Neural cell (in vitro differentiated cells): Measurements from ENCODE around the gene ATF7IP2. TPM values are rescaled to one million over a fixed set of nuclear protein-coding genes. Genes with fewer than 3 reads are reported as not detected.

ENCODE experiments used
- H2AFZ ChIP-seq: fragments of 200-600, 300-800 bp; sonication (generic), shearing (Covaris generic); 2 replicates; pipeline ENCODE4 v1.6.0; 2014; ENCODE audit warnings: low read depth, mild to moderate bottlenecking, antibody characterized with exemption, low read length, moderate library complexity
- H3F3A ChIP-seq: fragments of 200-600 bp; shearing (Covaris generic); 2 replicates; pipeline ENCODE4 v1.6.1; 2016; ENCODE audit warnings: mild to moderate bottlenecking, moderate library complexity, mixed read lengths, antibody characterized with exemption, low read length; ENCODE audit not compliant: insufficient read depth, poor library complexity, severe bottlenecking
- H3K27ac ChIP-seq: fragments of 200-600, 300-800 bp; sonication (generic), shearing (Covaris generic); 2 replicates; pipeline ENCODE4 v1.5.1; 2014; ENCODE audit warnings: mild to moderate bottlenecking, low read length, moderate library complexity
- H3K27me3 ChIP-seq: fragments of 300-800, 200-600 bp; sonication (generic), shearing (Covaris generic); 2 replicates; pipeline ENCODE4 v1.6.0; 2014; ENCODE audit warnings: mild to moderate bottlenecking, low read depth, low read length, moderate library complexity; ENCODE audit not compliant: insufficient read depth
- H3K36me3 ChIP-seq: fragments of 300-800, 200-600 bp; sonication (generic), shearing (Covaris generic); 2 replicates; pipeline ENCODE4 v1.5.1; 2014; ENCODE audit warnings: mild to moderate bottlenecking, antibody characterized with exemption, low read length, moderate library complexity; ENCODE audit not compliant: insufficient read depth
- H3K4me2 ChIP-seq: fragments of 300-800, 200-600 bp; sonication (generic), shearing (Covaris generic); 2 replicates; pipeline ENCODE4 v1.6.0; 2014; ENCODE audit warnings: mild to moderate bottlenecking, low read length
- H3K4me3 ChIP-seq: fragments of 300-800, 200-600 bp; sonication (generic), shearing (Covaris generic); 2 replicates; pipeline ENCODE4 v1.5.1; 2014; ENCODE audit warnings: mild to moderate bottlenecking, low read length, moderate library complexity
- H3K79me2 ChIP-seq: fragments of 200-600 bp; shearing (Covaris generic); replicated peaks from 2 replicates; pipeline ENCODE4 v1.6.0; 2014; ENCODE audit warnings: mild to moderate bottlenecking, low read length, moderate library complexity; ENCODE audit not compliant: insufficient read depth
- H3K9ac ChIP-seq: fragments of 300-800, 200-600 bp; sonication (generic), shearing (Covaris generic); 2 replicates; pipeline ENCODE4 v1.6.1; 2016; ENCODE audit warnings: mild to moderate bottlenecking, low read length, mixed read lengths
- H3K9me2 ChIP-seq: fragments of 200-600 bp; shearing (Covaris generic); 2 replicates; pipeline ENCODE4 v1.6.1; 2016; ENCODE audit warnings: mild to moderate bottlenecking, low read length, mixed read lengths; ENCODE audit not compliant: insufficient read depth
- H3K9me3 ChIP-seq: fragments of 200-600, 300-800 bp; sonication (generic), shearing (Covaris generic); 2 replicates; pipeline ENCODE4 v1.6.1; 2016; ENCODE audit warnings: mild to moderate bottlenecking, mixed run types, low read length, moderate library complexity, mixed read lengths
- H4K20me1 ChIP-seq: fragments of 200-600 bp; shearing (Covaris generic); 2 replicates; pipeline ENCODE4 v1.6.1; 2016; ENCODE audit warnings: mild to moderate bottlenecking, mixed run types; ENCODE audit not compliant: insufficient read depth
- CTCF ChIP-seq: fragments of 450-650 bp; IDR thresholded peaks from 2 replicates; pipeline ENCODE4 v1.5.1; 2014; ENCODE audit warnings: antibody characterized with exemption, mild to moderate bottlenecking, moderate library complexity; ENCODE audit not compliant: poor library complexity, severe bottlenecking
- EP300 ChIP-seq: fragments of 450-650 bp; conservative IDR thresholded peaks from 2 replicates; pipeline ENCODE4 v1.6.1; 2014; ENCODE audit warnings: antibody characterized with exemption, mild to moderate bottlenecking, moderate library complexity; ENCODE audit not compliant: poor library complexity, severe bottlenecking
- EZH2 ChIP-seq: fragments of 200-600, 300-800 bp; shearing (Covaris generic), sonication (generic); IDR thresholded peaks from 2 replicates; pipeline ENCODE4 v1.6.1; 2014; ENCODE audit warnings: antibody characterized with exemption, low read length, borderline replicate concordance, mild to moderate bottlenecking; ENCODE audit not compliant: insufficient read depth, poor library complexity, severe bottlenecking
- MXI1 ChIP-seq: fragments of 450-650 bp; conservative IDR thresholded peaks from 2 replicates; pipeline ENCODE4 v1.6.1; 2014; ENCODE audit warnings: antibody characterized with exemption, mild to moderate bottlenecking; ENCODE audit not compliant: poor library complexity, severe bottlenecking
- POLR2AphosphoS5 ChIP-seq: IDR thresholded peaks from 2 replicates; pipeline ENCODE4 v1.6.1; 2012
- RAD21 ChIP-seq: fragments of 450-650 bp; conservative IDR thresholded peaks from 2 replicates; pipeline ENCODE4 v1.6.1; 2014; ENCODE audit warnings: antibody characterized with exemption, mild to moderate bottlenecking, moderate library complexity
- REST ChIP-seq: IDR thresholded peaks from 2 replicates; pipeline ENCODE4 v1.6.1; 2012; ENCODE audit warnings: borderline replicate concordance
- SMC3 ChIP-seq: fragments of 450-650 bp; conservative IDR thresholded peaks from 2 replicates; pipeline ENCODE4 v1.6.1; 2014; ENCODE audit warnings: antibody characterized with exemption, mild to moderate bottlenecking, moderate library complexity; ENCODE audit not compliant: poor library complexity
- TAF1 ChIP-seq: IDR thresholded peaks from 2 replicates; pipeline ENCODE4 v1.6.1; 2012; ENCODE audit warnings: low read depth
- polyA plus RNA-seq: library from polyadenylated mRNA; depleted of rRNA; stranded (reverse); fragments of >200 nt; gene quantifications from 2 replicates; pipeline ENCODE4 v1.2.3, GENCODE V29; 2014

The ATF7IP2 gene
- polyA plus RNA-seq, 1 donor from 2014 or later, result 20.9 TPM

DNA sequence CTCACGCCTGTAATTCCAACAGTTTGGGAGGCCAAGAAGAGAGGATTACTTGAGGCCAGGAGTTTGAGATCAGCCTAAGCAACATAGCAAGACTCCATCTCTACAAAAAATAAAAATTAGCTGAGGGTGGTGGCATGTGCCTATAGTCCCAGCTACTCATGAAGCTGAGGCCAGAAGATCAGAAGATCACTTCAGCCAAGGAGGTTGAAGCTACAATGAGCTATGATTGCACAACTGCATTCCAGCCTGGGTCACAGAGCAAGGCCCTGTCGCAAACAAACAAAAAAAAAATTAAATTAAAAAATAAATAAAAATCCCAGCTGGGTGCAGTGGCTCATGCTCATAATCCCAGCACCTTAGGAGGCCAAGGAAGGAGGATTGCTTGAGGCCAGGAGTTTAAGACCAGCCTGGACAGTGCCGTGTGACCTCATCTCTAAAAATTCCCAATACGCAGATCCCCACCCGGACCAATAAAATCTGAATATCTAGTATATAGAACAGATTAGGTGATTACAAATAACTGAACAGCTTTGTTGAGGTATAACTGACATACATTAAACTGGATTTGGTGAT is 18.2 kb upstream of the ATF7IP2 start:
- Histone ChIP-seq H3K9me3 (no peaks in the 10 kb centered on the region), H3K27me3 (no peaks in the 10 kb centered on the region), H3F3A (no peaks in the 10 kb centered on the region), H3K36me3 (no peaks in the 10 kb centered on the region), H3K27ac (no peak overlapping the region), H3K4me2 (no peak overlapping the region), H3K9ac (no peak overlapping the region), H3K9me2 (no peaks in the 10 kb centered on the region), H2AFZ (no peak overlapping the region), H4K20me1 (no peaks in the 10 kb centered on the region), H3K4me3 (no peak overlapping the region), H3K79me2 (no peaks in the 10 kb centered on the region)
- TF ChIP-seq MXI1 (no peak), SMC3 (no peak), CTCF (no peak), REST (no peak), POLR2AphosphoS5 (no peak), EZH2 (no peak), TAF1 (no peak), EP300 (no peak), RAD21 (no peak)

- H3K27me3 ChIP-seq, result no peaks in the 10 kb centered on the region
- H3K36me3 ChIP-seq, result no peaks in the 10 kb centered on the region
- H3K9me2 ChIP-seq, result no peaks in the 10 kb centered on the region
Observed at GRCh38 chr16:10368969-10369551, 16.8 kb upstream of the ATF7IP2 start.

More at GRCh38 chr16:10368969-10369551, 16.8 kb upstream of the ATF7IP2 start:
- Histone ChIP-seq H3K9ac (no peak overlapping the region), H2AFZ (no peak overlapping the region), H3K9me3 (no peaks in the 10 kb centered on the region), H3K4me3 (no peak overlapping the region), H4K20me1 (no peaks in the 10 kb centered on the region), H3K27ac (no peak overlapping the region), H3K4me2 (no peak overlapping the region), H3K79me2 (no peaks in the 10 kb centered on the region), H3F3A (no peaks in the 10 kb centered on the region)
- TF ChIP-seq POLR2AphosphoS5 (no peak), RAD21 (no peak), CTCF (no peak), SMC3 (no peak), MXI1 (no peak)
